GM21526 (cell line): ENCODE measurements around the gene CDK14.

ENCODE experiments used
- ATAC-seq: cut with Tn5 transposase; IDR thresholded peaks from one replicate; pipeline ENCODE4 v1.9.1; 2021; ENCODE audit warnings: moderate library complexity; ENCODE audit not compliant: unreplicated experiment, low FRiP score

CDK14 gene

DNA sequence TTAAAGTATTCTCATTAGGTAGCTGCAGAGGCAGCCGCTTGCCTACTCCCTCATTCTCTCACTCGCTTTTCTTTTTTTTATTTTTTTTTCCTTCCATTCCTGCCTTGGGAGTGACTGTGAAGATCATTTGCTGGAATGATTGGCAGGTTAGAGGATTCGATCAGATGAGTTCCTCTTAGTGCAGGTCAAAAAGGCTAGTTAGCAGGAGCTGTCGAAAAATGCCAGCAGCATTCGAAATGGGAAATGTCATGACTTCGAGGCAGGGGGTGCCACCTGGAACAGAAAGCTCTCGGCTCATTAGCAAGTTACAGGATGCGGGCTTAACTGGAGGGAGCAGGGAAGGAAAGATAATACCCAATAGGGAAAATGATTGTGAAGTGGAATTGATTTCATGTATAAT lies 530.6 kb downstream of the CDK14 start:
- no peak for ATAC-seq

DNA sequence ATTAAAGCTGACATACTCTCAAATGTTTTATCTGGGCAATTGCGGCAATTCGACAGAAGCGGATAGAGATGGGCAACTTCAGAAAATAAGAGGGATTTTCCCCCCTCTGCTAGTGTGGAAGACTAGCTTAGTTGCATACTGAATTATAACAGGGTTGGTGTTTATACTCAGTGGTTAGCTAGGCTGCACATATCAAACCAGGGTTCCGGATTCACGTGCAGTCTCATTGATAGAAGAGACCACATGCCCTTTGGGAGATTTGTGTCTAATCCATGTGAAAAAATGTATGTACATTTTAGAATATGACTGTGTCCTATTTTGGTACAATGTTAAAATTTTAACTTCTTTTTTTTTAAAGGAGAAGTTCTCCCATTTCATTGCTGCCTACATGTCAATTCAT lies 531.2 kb downstream of the CDK14 start:
- no peak for ATAC-seq

DNA sequence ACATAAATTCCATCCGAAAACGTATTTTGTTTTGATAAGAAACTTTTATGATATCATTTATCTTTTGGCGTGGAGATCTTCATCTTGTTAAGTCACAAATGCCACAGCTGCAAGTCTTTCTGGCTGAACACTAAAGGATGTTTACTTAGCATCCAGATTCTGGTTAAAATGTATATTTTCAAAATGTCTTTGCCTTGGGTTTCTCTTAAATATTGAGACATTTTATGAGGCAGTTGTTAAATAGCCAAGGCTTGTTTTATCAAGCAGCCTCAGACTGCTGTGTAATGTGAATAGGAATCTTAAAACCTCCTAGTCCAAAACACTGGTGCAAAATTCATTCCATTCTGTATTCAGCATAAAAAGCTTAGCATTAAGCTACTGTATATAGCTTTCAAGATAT lies 531.8 kb downstream of the CDK14 start:
- no peak for ATAC-seq

DNA sequence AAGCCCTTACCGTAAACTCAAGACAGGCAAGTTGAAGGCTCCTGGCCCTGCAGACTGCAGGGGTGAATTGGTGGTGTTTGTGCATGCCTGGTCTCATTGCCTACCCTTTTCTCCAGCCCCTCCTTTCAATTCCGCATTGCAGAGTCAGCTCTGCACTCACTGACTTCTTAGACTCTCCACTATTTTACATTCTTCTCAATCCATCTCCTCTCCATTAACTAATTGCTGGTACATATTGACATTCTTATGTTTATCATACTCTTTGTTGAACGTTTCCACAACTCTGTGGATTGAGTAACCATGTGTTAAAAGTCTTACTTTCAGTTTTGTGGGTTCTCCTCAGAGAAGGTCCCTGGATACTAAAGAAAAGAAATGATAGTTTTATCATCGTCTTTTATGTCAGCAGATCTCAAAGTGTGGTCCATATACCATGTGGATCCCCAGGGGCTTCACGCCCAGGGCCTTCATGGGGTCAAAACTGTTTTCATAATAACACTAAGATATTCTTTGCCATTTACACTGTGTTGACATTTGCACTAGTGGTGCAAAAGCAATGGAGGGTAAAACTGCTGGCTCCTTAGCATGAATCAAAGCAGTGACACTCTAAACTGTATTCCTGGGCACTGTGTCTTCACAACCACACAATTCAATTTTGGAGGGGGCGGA lies 532.7 kb downstream of the CDK14 start:
- ATAC-seq: no peak

DNA sequence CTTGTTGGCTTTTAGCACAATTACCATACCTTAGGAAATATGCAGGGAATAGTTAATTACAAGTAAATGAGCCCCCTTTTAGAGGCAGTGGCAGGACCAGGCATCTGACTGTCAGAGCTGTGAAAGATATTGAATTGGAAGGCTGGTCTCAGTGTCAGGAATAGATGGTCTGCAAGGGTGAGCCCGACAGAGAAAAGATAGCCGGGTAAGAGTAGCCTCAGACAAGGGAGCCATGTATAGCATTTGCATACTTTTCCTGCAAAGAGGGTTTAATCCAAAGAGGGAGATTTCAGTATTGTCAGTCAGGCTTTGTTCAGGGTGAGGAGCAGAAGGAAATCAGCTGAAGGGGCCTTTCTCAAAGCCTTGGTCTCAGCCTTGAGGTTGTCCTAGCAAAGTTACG lies 539.2 kb downstream of the CDK14 start:
- no peak for ATAC-seq

DNA sequence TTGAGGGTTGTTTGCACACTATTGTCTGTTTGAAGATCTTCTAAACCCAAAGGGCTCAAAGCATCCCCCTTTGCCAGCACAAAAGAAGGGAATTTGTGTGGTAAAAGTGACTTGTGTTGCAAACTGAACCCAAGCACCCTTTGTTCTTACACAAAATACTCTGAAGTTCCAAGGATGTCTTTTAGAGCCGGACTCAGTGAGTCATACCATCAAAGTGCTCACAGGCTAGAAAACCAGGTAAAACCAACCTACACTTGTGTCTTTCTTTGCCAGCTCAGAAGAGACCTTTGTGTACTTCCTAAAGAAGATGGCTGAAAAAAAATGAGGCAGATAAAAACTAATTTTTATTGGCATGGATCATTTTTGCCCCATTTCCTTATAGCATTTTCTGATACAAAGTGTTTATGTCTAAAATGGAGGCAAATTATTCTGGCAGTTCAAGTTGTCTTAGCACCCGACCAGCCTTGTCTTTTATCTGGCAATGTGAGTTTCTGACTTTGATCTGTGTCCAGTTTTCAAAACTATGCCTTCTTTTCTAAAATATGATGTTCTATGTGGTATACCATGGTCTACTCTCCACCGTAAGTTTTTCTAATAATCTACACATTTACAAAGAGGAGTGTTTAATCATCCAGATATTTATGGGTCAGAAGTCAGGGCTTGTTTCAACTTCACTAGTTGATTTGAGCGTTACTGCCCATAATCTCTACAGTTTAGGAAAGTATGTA lies 539.7 kb downstream of the CDK14 start:
- no peak for ATAC-seq

DNA sequence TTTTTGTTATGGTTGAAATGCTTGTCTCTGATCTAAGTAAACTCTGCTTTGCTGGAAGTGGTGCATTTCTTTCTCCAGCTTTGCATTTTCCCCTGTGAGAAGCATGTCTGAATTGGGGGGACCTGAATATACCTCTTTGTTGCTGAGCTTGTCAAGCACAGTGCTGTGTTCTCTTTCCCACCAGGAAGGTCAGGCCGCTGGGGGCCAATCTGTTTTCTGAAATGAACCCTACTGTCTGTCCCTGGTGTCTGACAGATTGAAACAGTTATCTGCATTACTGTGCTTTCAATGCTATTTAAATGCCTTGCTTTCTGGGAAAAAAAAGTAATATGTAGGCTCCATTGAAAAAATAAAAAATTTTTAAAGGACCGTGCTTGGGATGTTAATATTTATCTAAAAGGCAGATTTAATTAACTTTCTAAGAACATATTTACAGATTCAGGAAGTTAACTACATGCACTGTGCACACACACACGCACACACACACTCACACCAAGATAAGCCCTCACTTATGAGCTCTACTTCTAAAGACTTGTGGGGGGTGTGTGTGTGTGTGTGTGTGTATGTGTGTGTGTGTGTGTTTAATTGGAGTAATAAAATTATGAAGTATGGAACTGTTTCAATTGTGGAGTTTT lies 541.1 kb downstream of the CDK14 start:
- ATAC-seq: no peak

DNA sequence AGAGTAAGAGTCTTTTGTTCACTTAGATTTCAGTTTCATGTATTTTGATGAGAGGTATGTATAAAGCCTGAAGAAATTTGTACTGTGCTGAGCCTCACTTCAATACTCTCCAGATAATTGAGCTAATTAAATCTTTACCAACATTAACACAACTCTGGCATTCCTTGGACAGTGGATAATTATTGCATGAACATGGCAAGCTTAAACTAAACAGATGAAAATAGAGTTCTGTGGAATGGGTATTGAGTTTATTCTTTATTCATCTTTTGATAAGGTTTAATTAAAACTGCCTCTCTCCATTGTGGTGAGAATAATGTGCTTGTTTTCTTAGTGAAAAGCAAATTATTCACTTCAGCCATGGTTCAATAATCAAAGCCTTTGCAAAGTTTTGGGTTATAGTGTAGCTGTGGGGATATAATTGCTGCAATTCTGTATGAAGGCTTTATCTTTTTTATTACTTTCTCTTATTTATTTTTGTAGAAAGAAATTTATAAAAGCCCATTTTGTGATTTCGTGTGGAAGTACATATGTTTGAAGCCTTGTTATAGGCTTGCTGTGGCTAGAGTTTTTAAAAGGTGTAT lies 541.8 kb downstream of the CDK14 start:
- no peak for ATAC-seq

DNA sequence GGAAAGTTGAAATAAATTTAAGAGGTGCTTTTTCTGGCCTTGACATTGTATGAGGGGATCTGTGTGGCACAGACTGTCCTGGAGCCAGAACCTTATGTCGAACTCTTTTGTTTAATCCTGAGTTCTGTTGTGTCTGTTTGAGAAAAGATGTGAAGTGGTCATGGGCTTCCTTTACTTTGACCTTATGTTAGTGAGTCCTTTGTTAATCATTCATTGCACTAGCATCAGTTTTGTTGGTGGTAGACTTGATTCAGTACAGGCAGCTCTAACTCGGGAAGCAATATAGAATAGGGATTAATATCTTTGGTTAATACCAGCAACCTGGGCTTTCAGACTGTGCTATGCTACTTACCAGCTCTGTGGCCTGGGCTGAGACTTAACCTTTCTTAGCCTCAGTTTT lies 544.2 kb downstream of the CDK14 start:
- ATAC-seq: no peak

DNA sequence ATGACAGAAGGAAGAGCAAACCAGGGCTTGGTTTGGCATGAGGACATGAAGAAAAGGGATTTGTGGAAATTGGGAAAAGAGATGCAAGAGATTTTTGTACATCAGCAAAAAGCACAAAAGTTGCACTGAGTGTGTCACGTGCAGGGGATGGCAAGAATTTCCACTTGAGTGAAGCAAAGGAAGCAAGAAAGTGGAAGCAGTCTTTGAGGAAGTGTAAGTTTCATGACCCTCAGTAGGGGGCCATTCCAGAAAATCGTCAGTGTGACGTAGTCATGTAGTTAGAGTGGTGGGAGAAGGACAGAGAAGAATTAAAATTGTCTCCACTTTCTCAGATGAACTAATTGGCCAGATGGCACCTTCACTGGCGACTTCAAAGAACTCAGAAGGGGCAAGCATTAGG lies 544.9 kb downstream of the CDK14 start:
- no peak for ATAC-seq

DNA sequence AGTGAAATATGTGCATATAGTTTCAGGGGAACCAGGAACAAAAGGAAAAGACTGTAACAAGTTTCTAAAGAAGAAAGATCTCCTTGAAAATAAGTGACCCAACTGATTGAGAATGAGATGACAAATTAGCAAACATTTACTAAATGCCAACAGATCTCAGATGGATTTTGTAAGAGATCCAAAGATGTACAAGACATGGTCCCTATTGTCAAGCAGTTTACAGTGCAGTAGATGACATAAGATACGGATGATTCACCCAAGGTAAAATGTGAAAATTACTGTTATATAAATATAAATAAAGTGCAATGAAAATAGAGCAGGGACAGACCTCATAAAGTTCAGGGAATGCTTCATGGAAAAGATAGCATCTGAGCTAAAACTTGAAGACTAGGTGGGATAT lies 546.6 kb downstream of the CDK14 start:
- no peak for ATAC-seq

DNA sequence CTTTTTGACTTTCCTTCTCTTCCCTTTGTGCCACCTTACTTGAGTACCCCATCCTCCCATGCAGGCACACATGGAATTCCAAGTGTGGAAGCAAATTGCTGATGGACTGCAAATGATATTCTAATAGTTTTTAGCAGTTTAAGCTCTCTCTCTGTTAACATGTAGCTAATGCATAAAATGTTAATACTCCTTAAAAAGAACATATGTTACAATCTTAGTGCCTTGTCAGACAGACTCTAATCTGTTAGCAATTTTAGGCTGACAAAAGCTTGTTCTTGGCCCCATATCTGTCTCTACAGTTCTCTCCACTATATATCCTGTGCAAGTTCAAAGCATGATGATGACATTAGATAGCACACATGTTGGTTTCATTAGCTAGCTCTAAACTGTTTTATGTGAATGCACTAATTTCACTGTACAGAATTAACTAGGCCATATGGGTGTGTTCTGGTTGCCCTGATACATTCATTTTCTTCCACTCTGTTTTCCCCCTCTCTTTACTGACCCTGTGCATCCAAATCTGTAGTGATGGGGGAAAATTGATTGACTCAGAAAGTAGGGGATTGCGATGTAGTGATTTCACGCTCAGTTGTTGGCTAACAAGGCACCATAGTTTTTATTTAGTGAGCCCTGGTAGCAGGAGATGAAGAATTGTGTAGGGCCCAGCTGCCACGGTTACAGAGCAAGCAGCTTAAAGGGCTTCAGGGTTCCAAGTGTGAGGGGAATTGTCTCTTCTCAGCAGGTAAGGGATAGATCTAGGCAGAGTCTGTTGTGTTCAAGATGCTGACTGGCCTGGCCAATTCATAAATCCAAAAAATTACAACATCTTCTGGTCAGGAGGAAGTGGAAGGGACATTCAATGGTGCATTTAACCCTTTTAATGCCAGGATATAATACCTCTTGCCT lies 553.5 kb downstream of the CDK14 start:
- no peak for ATAC-seq

DNA sequence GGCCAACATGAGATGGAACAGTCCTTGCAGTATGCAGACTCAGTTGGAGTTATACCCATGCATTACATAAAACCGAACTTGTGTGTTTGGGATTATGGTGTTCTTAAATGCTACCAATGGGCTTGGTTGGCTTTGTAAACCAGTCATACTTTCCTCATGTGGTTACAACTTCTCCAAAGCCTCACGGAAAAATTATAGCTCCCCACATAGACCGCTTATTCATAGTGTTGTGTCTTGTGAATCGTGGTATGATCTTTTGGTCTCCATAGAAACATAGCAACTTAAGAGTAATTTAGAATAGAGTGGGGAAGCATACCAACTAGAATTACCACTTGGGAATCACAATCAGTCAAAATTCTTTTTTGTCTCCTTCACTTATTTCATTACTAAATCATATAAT lies 555.8 kb downstream of the CDK14 start:
- ATAC-seq: no peak

DNA sequence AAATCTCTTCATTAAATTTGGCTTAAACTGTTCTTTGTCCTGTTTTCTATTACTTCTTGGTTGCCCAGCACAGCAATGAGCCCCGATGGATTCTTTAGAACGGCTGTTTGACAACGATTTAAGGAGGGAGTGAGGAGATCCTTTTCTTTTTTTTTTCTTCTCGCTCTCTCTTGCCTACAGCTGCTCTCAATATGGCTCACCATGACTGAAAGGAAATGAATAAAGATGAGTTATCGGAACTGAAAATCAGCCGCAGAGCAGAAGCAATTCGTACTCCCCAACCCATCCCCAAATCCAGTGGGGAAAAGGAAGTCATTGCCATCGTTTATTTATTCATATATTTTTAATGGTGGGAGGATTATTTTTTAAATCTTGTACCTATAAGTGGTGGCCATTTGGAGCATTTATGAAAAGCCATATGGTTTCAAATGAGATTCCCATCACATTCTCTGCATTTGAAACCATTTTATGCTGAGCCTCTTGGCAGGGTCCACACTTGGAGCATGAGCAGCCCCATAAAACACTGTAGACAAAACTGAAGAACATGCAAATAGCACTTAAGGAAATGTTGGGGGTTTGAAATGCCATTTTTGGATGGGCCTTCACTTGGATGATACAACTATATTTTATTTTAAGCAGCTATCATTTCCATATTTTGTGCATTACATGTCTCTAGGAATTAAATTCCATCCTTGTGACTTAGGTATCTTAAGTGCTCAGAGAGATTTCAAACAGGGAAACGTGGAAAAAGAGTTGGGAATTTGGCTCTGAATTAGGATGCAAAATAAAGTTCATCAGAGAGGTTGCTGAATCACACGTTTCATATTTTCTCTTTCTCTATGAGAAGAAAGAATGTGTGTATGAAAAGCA lies 560.4 kb downstream of the CDK14 start:
- ATAC-seq: no peak

DNA sequence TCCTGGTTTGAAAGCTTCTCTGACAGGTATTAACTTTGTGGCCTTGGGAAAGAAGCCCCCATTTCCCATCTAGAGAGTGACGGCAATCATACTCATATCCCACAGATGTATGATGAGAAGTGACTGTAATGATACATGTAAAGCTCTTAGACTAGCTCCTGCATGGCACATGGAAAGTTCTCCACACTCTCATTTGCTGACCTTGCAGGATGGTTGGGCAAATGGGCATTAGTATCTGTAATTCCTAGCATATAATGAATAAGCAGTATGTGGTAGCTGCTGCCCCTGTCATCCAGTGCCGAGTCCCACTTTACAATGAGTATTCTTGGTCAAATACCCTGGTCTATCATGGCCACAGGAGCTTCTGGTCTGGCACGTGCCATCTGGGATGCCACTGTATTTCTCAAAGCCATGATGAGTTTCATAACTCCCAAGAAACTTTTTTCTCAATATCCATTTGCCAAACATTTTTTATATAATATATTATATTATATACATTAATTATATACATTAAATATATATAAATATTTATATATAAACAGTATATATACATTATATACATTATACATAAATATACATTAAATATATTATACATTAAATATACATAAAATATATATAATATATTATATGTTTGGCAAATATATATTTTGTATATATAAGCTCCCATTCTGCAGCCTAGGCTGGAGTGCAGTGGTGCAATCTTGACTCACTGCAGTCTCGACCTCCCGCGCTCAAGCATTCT lies 561.6 kb downstream of the CDK14 start:
- no peak for ATAC-seq

DNA sequence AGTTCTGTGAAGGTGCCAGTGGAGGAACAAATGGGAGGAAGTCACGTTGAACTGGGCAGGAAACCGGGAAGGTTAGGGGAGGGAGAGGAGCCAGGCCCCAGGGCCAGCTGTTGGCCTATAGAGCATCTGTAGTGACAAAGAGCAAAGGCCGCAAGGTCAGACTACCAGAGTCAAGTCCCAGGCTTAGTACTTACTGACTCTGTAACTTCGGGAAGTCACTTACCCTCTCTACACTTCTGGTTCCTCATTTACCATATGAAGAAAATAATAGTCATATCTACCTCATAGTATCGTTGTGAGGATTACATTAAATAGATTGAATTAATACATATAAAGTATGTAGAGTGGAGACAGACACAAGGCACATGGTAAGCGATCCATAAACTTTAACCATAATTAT lies 566.3 kb downstream of the CDK14 start:
- no peak for ATAC-seq

DNA sequence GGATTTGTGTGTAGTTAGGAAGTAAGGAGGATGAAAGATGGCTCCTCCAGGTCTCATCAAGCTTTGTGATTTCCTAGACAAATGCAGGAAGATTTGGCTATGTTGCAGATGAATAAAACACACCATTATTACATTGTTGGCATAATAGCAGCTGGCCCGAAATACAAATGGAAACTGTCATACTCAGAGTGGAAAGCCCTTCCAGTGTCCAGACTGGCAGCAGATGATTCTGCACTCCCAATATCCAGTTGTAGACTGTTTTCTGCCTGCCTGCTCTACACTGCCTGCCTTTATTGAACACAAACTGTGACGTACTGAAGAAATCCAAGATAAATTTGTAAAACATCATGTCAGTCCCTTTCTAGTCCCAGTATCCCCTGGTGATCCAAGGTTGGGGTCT lies 568.4 kb downstream of the CDK14 start:
- no peak for ATAC-seq

DNA sequence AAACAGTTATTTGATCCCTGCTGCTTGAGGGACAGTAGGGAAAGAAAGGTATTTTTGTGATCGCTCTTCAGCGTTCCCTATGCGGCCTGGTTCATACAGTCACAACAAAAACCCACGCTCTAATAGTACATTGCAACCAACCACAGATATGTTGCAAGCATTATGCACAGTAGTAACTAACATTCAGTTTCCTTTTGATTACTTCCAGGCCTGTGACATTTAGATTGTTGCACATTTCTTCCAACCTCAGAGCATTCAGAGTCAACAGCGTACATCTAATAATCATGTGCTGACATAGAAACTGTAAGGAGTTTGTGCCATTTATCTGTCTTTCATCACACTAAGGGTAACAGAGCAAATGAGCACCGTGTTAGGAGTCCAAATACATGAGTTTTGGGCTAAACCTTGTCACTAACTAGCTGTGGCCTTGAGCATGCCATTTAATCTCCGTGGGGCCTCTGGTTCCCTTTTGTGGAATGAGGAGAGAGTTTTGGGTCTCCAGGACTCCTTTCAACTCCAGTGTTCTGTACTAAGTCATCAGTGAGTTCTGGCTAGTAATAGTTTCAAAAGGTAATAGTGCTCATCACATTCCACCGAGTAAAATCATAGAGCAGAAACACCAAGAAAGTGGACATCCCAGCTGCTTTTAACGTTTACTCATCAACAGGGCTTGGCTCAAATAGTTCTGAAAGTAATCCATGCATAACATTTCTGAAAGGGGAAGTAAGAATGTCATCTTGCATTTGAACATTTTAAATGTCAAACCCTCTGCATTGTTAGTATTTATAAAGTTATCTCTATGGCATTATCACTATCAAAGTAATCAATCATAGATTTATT lies 569.1 kb downstream of the CDK14 start:
- peak; percentile 87 for ATAC-seq
